ENCODE measurements around the gene MT1A.

The MT1A gene
- 0 to 1.9 (median 0) reads per million in 18 experiments for total RNA-seq

DNA sequence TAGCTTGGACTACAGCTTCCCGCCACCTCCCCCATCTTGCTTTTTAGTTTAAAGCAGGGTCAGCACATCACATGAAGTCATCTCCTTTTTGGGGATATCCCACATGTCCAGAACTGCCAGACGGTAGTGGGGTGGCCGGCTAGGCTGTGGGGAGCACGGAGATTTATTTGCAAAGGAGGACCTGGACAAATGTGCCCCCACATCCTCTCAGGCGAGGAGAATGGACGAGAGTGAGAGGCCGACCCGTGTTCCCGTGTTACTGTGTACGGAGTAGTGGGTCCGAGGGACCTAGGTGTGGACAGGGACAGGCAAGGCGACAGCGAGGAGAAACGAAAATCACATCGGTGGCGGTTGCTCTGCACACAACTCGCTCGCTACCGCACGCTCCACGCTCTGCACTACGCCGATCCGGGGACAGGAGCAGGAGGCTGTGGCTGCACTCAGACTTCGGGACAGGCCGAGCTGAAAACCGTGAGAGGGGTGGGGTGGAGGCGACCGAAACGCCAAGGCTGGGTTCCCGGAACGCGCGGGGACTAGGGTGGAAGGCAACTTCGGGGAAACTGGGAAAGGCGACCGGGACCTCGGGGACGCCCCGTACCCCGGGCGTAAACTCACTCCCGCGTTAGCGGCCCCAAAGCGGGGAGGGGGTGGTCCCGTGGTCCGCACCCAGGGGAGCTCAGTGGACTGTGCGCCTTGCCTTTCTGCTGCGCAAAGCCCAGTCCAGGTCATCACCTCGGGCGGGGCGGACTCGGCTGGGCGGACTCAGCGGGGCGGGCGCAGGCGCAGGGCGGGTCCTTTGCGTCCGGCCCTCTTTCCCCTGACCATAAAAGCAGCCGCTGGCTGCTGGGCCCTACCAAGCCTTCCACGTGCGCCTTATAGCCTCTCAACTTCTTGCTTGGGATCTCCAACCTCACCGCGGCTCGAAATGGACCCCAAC, at the start of gene MT1A:
MT1A (plus strand) TSS at position 853 of the 937 bp plus-strand sequence; CDS start at position 926, 73 bp downstream.
- peak in 1 of 2 donors; percentile 33 for DNase-seq

DNA sequence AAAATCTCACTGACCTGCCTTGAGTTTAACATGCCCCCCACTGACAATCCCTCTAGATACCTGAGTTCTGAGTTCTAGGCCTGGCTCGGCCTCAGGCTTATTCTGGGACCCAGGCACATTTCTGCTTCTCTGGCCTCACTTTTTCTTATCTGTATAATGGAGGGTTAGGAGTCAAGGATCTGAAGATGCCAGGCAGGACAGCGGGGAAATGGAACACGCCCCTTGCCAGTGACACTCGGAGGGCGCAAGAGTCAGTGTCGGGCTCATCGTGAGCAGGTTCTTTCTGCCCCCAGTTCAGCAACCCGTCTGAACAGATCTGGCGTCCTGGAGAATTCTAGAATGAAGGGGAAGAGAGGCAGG, 49.7 kb upstream of the MT1A start:
- DNase-seq, result no peak

DNA sequence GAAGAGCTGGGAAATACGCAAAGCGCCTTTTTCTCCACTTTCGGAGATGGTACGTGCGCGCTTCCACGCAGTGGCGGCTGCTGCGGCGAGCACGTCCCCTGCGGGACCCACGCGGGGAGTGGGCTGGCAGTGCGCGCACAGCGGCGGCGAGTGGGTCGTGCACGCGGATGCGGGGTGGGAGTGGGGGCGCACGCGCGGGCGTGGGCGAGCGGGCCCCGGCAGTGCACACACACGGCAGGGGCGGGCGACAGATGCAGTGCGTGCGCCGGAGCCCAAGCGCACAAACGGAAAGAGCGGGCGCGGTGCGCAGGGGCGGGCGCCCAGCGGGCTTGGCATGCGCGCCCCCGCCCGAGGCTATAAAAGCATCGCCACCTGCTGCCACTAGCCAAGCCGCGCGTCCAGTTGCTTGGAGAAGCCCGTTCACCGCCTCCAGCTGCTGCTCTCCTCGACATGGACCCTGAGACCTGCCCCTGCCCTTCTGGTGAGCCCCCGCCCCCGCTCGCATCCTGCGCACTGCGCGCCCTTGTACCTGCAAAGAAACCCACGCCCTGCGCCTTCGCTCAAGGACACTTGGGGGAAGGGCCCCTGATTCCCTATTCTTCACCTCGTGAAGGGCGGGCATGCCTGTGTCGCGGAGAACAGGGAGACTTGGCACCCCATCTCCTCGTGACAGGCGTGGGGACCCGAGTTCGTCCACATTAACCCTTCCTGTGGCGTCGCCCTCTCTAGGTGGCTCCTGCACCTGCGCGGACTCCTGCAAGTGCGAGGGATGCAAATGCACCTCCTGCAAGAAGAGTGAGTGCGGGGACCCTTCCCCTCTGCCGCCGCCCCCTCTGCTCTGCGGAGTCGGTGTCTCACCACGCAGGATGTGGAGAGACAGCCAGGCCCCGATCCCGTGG, 49.1 kb upstream of the MT1A start, which contains the start of gene MT3:
MT3 (plus strand) TSS at position 388 of the 899 bp plus-strand sequence; CDS start at position 451, 63 bp downstream.
- peak in 1 of 2 donors; percentile 7 for DNase-seq

DNA sequence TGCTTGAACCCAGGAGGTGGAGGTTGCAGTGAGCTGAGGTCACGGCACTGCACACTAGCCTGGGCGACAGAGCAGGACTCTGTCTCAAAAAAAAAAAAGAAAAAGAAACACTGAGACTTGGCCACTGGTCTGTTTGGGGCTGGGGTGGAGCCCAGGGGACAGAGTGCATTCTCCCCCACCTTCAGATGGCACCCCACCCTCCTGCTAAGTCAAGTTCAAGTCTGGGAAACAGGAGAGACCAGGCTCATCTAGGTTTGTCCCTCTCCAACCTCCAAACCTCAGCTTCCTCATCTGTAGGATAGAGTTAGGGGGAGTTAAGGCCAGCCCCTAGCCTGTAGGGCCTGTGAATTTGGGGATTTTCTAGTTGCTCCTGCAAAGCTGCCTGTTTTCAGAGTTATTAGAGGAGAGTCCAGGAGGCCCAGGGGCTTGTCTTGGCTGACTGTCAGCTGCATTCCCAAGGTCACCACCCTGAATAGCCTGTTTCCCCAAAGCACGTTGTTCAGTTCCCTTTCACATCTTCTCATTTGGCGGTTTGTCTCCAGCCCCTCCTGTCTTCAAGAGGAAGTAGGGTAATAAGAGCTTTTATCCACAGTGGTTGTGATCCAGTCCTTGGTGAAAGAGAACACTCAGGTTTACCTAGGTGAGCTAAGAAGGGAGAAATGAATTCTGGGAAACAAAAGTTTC, 46.9 kb upstream of the MT1A start:
- peak; percentile 50 to 51 for DNase-seq

DNA sequence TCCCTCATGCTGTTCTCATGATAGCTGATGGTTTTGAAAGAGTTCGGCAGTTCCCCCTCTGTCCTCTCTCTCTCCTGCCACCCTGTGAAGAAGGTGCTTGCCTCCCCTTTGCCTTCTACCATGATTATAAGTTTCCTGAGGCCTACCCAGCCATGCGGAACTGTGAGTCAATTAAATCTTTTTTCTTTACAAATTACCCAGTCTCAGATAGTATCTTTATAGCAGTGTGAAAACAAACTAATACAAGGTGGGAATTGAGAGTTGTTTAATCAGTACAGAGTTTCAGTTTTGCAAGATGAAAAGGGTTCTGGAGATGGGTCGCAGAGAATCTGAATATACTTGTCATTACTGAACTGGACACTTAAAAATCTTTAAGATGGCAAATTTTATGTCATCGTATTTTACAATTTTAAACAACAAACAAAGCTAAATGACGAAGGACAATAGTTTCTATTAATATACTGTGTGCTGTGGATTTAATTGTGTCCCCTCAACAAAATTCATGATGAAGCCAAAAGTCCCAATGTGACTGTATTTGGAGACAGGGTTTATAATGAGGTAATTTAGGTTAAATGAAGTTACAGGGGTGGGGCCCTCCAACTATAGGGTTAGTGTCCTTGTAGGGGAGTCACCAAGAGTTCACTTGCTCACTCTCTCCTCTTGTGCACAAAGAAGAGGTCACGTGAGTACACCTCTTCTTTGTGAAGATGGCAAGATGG, 44.7 kb upstream of the MT1A start:
- no peak for DNase-seq

DNA sequence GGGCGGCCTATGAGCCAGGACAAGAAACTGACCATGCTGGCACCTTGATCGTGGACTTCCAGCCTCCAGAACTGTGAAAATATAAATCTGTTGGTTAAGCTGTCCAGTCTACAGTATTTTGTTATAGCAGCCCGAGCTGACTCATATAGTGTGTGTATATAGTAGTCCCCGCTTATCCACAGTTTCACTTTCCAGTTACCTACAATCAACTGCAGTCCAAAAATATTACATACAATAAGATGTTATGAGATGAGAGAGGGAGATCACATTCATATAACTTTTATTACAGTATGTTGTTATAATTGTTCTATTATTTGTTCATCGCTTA, 44.2 kb upstream of the MT1A start:
- no peak for DNase-seq

DNA sequence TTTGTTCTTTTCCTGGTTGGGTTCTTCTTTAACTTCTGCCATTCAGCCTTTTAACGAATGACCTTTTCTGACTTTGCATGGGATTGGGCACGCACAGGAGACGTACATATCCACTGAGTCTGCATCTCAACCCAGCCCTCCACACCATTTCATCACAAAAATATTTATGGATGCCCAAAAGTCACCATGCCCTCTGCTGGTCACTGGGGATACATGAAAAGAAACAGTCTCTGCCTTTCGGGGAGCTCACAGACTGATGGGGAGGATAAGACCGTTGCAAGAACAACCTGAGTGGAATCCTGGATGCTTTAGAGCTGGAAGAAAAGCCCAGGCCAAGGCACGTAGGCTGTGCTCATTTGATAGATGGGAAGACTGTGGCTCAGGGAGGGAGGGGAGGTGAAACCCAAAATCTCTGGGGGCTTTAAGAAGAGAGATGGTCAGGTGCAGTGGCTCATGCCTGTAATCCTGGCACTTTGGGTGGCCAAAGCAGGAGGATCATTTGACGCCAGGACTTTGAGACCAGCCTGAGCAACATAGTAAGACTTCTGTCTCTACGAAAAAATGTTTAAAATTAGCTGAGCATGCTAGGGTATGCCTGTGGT, 38.0 kb upstream of the MT1A start:
- peak; percentile 61 to 66 for DNase-seq

DNA sequence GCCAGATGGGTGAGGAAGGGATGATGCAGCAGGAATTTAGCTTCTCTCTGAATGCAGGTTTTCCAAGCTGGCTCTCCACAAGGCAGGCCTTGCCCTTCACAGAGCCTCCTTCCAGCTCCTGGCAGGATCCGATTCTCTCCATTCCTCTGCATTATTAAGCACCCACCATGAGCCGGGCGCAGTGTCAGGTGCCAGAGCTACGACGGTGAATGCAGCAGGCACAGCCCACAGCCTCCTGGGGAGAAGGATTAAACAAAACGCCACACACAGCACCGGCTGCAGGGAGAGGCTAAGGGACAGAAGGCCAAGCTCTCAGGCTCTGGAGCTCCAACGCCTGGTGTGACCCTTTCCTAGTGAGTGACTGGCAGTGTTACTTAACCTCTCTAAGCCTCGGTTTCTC, 37.1 kb upstream of the MT1A start:
- no peak for DNase-seq

DNA sequence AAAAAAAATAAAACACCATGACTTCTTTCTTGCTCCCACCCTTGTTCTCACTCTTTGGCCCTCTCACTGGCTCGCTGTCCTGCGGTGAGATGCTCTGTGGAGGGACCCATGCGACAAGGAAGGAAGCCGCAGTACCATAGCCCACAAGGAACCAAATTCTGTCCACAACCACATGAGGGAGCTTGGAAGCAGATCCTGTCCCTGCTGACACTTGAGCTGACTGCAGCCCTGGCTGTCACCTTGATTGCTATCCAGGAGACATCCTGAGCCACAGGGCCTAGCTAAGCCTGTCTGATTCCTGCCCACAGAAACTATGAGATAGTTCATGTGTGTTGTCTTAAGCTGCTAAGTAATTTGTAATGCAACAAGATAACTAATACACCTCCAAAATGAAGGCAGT, 34.9 kb upstream of the MT1A start:
- peak; percentile 59 to 72 for DNase-seq

DNA sequence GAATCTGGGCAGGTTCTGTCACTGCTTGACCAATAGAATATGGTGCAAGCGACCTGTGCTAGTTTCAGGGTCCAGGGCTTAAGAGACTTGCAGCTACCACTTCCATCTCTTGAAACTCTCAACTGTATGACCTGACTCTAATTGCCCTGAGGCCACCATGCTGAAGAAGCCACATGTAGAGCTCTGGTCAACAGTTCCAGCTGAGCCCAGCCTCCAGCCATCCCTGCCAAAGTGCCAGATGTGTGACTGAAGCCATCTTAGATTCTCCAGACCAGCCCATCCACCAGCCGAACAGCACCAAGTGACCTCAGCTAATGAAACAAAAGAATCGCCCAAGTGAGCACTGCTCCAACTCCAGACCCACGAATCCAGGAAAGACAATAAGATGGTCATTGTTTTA, 33.5 kb upstream of the MT1A start:
- DNase-seq, result no peak

DNA sequence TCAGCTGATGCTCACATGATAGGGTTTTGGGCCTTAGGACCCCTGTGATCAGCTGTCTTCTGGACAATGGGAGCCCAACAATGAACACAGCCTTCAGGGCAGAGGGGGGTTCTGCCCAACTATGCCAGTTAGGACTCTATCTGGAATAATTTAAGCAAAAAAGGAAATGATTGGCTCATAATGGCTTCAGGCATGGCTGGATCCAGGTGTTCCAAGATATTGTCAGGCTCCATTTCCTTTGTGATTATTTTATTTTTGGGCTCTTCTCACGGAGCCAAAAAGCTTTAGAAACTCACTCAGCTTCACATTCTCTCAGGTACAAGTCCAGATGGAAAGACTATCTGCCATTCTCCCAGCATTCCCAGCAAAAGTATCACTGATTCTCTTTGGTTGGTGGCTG, 33.0 kb upstream of the MT1A start:
- DNase-seq, result no peak

DNA sequence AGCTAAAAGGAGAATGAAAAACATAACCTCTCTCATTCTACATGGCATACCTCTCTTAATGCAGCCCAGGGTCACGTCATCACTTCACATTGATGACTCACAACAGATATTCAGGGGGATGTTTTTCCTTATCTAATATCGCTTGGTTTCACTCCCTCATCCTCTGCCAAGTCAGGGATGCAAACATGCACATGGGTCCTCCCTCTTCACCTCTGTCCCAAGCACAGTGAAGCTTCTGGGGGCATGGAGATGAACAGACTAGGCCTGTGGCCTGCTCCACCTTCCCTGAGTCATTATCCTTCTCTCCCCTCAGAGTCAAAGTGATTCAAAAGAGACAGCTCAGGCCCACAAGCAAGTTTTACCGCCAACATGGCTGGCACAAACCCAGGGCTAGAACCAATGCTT, 32.4 kb upstream of the MT1A start:
- no peak for DNase-seq

DNA sequence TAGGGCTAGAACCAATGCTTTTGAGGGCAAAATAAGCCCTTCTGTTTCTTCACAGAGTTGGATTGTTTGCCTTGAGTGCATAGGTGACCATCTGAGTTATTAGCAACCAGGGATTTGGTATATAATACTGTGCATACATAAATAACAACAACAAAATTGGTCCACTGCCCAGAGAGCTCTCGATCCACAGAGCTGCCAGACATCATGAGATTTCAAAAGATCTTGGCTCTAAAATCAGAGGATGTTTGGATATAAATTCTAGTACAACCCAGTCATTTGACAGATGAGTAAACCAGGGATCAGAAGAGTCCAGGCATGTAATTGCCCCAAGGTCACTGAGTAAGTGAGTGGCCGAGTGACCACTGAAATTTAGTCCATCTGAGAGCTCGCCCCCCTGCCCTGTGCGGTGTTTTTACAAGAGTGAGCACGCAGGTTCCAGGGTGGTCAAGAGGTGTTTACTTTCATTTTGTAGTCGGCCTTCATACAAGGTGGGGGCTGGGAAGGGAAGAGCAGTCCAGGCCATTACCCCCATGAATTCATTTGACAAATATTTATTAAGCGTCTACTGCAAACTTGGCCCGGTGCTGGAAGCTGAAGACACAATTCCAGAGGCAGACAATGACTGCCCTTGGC, 31.9 kb upstream of the MT1A start:
- DNase-seq, result no peak

DNA sequence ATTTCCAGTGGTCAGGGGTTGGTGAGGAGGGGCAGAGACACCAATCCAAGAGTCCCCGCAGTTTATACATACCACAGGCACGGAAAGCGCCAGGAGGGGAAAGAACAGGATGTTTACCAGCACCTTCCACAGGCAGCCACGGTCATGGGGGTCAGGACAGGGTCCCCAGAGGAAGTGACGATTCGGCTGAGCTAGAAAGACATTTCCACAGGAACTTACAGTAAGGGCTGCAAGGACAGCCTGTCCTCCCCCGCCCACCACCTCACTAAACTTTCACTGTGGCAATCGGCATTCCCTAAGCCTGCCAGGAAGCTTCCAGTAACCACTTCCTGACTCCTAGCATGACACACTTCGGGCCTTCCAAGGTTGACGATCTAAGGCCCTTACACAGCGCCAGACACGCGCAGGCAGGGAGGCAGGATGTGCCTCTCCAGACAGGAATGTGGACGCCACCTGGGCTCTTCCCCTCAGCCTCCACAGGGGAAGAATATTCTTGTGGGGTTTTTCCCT, 31.3 kb upstream of the MT1A start:
- DNase-seq, result peak in 1 of 2 donors; percentile 34

DNA sequence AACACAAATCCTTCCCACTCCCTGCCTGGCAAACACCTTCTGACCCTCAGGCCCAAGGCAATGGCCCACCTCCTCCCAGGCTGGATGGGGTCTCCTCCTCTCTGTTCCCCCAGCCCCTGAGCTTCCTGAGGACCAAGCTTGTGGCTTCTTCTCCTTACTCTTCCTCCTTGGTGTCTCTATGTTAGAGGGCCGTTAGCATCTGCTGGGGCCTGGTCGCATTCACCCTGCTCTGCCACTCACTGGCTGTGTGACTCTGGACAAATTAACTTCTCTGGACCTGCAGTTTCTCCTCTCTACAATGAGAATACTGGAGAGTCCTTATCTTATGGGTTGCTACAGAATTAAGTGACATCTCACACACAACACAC, 30.8 kb upstream of the MT1A start:
- DNase-seq, result no peak

DNA sequence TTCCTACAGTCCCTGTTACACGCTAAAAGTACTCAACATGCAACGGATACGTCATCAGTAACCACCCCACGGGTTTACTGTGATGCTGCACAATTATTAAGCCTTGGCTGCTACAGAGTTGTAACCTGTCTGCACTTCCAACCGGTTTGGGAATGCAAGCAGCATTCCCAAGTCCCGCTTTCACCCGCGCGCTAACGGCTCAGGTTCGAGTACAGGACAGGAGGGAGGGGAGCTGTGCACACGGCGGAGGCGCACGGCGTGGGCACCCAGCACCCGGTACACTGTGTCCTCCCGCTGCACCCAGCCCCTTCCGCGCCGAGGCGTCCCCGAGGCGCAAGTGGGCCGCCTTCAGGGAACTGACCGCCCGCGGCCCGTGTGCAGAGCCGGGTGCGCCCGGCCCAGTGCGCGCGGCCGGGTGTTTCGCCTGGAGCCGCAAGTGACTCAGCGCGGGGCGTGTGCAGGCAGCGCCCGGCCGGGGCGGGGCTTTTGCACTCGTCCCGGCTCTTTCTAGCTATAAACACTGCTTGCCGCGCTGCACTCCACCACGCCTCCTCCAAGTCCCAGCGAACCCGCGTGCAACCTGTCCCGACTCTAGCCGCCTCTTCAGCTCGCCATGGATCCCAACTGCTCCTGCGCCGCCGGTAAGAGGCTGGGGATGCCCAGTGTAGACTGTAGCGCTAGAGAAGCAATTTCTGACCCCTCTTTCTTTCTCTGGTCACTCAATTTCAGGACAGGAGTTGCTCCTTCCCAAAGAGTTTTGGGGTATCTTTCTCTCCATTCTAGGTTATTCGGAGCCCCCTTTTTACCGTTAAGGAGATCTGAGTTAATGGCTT, 30.2 kb upstream of the MT1A start, which contains the start of gene MT2A:
MT2A (plus strand) TSS at position 542 of the 833 bp plus-strand sequence; CDS start at position 614, 72 bp downstream.
- DNase-seq, result peak; percentile 96 to 99

DNA sequence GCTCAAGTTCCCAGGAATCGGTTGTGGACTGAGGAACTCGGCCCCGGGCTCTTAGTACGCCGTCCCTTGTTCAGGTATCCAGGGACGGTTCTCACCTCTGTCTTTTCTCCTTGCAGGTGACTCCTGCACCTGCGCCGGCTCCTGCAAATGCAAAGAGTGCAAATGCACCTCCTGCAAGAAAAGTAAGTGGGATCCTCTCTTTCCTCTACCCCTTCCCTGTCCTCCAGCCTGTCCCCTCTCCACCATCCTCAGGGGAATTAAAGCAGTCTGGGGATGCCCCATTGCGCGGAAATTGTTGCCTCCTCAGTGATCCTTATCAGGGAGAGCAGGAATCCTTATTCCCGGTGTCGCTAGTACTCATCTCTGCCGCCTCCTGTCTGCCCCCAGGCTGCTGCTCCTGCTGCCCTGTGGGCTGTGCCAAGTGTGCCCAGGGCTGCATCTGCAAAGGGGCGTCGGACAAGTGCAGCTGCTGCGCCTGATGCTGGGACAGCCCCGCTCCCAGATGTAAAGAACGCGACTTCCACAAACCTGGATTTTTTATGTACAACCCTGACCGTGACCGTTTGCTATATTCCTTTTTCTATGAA, 29.5 kb upstream of the MT1A start:
- DNase-seq, result no peak

DNA sequence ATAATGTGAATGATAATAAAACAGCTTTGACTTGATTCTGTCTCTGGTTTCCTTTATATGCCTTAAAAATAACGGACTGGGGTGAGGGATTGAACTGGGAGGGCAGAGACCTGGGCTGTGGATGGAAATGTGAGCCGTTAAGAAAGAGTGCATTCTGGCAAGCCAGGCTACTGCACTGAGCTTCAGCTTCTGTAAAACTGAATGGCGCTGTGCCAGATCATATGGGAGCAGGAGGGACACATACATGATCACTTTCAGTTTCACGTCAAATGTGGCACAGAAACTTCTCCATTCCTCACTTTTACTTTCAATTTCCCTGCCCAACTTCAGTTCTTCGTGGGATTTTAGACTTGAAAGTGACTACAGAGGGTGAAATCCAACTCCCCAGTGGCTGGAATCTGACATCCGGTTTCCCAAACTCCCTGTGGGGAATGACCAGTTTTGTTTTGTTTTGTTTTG, 29.0 kb upstream of the MT1A start:
- DNase-seq, result peak; percentile 96 to 97

DNA sequence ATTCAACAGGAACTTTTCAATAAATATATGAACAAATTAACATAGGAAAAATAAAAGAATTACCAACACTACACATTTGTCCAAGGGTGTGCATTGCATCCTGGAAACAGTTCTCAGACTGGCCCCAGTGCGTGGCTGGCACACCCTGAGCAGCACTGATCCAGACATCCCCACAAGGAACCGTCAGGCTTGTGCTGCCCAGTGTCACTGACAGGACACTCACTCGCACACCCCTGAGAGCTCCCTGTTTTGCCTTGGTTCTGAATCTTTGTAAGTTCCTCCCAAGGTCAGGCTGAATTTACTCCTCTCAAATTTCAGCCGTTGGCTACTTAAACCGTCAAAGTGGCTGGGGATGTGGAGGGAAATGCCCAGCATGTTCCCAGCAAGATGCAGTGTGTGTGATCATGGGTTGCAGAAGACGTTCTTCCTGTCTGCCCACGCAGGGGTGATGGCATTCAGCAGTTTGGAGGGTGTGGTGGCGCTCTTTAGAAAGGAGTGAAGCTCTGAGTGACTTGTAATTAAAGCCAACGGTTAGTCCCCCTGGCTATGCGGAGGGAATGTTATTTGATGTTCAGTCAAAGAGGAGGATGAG, 28.4 kb upstream of the MT1A start:
- DNase-seq, result peak; percentile 93 to 95

All from inflammatory macrophage (primary cell).